Esophagus muscularis mucosa (tissue), 3 donors: ENCODE results near the gene ANKRD62.
"Not testable (repeated sequence)": the region's sequence is repeated elsewhere in the genome, so short reads cannot be mapped to it uniquely, and the experiment has no call there.

Source experiments
- CTCF ChIP-seq, 3 experiments: fragments of 200-600 bp in 2 of 3; fragments of 450-650 bp in 1 of 3; sonication (generic) in 2 of 3; IDR thresholded peaks; one replicate each; pipeline ENCODE4 v1.5.1; 2017 to 2019; ENCODE audit warnings: antibody characterized with exemption in 3 of 3, mild to moderate bottlenecking in 2 of 3, moderate library complexity in 1 of 3
- POLR2A ChIP-seq: fragments of 450-650 bp; IDR thresholded peaks from one replicate; pipeline ENCODE4 v1.6.1; 2017; ENCODE audit warnings: antibody characterized with exemption, moderate library complexity, mild to moderate bottlenecking, low read depth

- TF ChIP-seq CTCF (IDR thresholded peaks at IDR 0.05); POLR2A: not testable (repeated sequence)
Observed at GRCh38 chr18:12077994-12078393, 15.6 kb upstream of the ANKRD62 start.
